ENCODE results near the gene HMBS. TPM values are rescaled to one million over a fixed set of nuclear protein-coding genes. Genes with fewer than 3 reads are reported as not detected.
"Not testable (repeated sequence)": the region's sequence is repeated elsewhere in the genome, so short reads cannot be mapped to it uniquely, and the experiment has no call there.

HMBS gene
- total RNA-seq, 1 experiment from 2014 or later = 14.3 TPM

GRCh38 chr11:119103161-119103664, 18.5 kb downstream of the HMBS start:
- not testable (repeated sequence) for H3K27me3 ChIP-seq, DNase-seq
- peak overlapping the region; percentile 90 for H3K4me3 ChIP-seq

DNA sequence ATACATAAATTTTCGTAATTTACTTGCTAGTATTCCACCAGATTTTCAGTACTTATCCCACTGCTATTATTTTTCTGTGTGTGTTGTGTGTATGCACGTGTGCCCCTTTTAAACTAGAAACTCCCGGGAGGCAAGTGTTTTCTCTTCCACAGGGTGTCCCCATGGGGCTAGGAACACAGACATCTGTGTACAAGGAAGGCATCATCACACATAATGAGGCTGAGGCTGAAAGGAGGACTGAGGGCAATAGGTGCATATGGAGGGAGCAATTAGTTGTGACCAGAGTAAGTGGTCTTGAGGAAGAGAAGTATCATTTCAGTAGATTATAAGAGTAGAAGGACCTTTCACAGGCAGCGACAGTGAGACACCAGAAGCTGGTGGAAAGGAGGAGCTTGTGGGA, 19.1 kb downstream of the HMBS start:
- Histone ChIP-seq H3K4me3 (no peak overlapping the region), H3K36me3 (no peaks in the 10 kb centered on the region), H3K27ac (no peak overlapping the region), H3K27me3 (no peaks in the 10 kb centered on the region), H3K4me1 (peaks cover 8% of the 10 kb centered on the region), H3K9me3 (replicated peaks) (no peaks in the 10 kb centered on the region)
- no peak for DNase-seq

More at GRCh38 chr11:119103161-119103664, 18.5 kb downstream of the HMBS start:
- not testable (repeated sequence) for H3K36me3 ChIP-seq; H3K4me1 ChIP-seq; H3K9me3 ChIP-seq (replicated peaks); H3K27ac ChIP-seq

DNA sequence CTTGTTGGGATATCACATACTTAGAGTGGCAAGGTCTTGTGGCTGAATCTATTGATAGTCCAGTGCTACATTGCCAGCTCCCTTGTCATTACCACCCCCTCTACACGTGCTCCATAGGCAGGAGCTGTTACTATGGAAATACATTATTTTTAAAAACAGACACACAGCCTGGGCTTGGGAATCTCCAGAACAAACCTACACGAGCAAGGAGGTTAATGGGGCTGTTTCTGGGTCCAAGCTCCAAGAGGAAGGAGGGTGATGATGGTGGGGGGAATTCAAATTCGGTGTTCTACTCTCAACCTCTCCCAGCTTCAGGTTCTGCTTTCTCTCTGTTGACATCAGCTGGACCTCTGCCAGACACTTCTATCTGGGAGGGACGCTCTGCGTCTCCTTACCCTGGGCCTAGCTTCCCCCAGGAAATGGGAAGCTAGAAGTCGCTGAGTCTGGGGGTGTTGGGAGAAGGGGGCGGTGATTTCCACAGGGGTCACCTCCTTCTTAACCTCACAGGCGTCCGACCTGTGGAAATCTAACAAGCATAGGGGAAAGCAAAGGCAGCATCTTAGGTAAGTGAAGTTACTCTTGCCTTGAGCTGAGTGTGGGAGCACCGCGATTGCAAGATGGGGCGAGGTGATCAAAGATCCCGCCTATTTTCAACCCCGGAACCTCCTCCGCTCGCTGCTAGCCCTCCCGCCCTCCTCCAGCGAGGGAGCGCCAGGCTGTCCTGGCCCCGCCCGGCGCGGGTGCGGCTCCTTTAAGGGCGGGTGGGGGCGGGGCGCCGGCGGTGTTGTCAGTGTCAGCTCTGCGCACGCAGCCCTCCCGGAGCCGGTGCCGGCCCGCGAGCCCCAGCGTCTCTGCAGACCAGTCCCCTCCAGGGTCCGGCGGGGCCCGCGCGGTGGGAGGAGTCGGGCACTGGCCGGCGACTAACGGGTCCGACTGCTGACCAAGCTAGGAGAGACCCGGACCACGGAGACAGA, 22.2 kb downstream of the HMBS start, which contains the start of gene C2CD2L:
Gene C2CD2L (plus strand): TSS at position 781 of the 974 bp plus-strand sequence. CDS start 398 bp downstream, outside the sequence.
- Histone ChIP-seq H3K4me1 (peaks cover 8% of the 10 kb centered on the region), H3K4me3 (peak within 1 kb of the TSS; percentile 91), H3K36me3 (no peaks in the 10 kb centered on the region), H3K27ac (peak within 1 kb of the TSS; percentile 58), H3K27me3 (no peaks in the 10 kb centered on the region), H3K9me3 (replicated peaks) (no peaks in the 10 kb centered on the region)
- peak; percentile 76 to 86 for DNase-seq

DNA sequence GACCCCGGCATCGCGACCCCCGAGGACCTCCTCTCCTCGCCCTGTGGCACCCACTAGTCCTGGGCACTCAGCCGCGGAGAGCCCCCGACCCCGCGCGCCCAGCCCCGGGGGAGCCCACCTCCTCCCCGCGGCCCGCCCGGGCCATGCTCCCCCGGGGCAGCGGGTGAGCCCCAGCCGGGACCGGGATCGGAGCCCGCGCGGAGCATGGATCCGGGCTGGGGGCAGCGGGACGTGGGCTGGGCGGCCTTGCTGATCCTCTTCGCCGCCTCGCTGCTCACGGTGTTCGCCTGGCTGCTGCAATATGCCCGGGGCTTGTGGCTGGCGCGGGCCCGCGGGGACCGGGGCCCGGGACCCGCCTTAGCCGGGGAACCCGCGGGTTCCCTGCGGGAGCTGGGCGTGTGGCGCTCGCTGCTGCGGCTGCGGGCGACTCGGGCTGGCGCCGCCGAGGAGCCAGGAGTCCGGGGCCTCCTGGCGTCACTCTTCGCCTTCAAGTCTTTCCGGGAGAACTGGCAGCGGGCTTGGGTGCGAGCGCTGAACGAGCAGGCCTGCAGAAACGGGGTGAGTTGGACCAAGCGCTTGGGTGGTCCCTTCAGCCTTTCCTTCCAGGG, 23.0 kb downstream of the HMBS start:
- no peaks in the 10 kb centered on the region for H3K9me3 ChIP-seq (replicated peaks)
- peaks cover 8% of the 10 kb centered on the region for H3K4me1 ChIP-seq
- no peaks in the 10 kb centered on the region for H3K27me3 ChIP-seq
- H3K27ac ChIP-seq = no peak overlapping the region
- no peaks in the 10 kb centered on the region for H3K36me3 ChIP-seq
- H3K4me3 ChIP-seq = peak overlapping the region; percentile 91
- DNase-seq = peak in 1 of 2 experiments; percentile 16

GRCh38 chr11:119108146-119108856, 23.6 kb downstream of the HMBS start:
- peak; percentile 66 to 70 for DNase-seq
- H3K27ac ChIP-seq = no peak overlapping the region
- H3K4me1 ChIP-seq = peaks cover 8% of the 10 kb centered on the region
- no peaks in the 10 kb centered on the region for H3K27me3 ChIP-seq
- H3K36me3 ChIP-seq = no peaks in the 10 kb centered on the region
- H3K9me3 ChIP-seq (replicated peaks) = no peaks in the 10 kb centered on the region
- peak overlapping the region; percentile 91 for H3K4me3 ChIP-seq

- Histone ChIP-seq H3K27me3 (no peaks in the 10 kb centered on the region), H3K4me1 (peaks cover 8% of the 10 kb centered on the region), H3K27ac (no peak overlapping the region), H3K9me3 (replicated peaks) (no peaks in the 10 kb centered on the region), H3K36me3 (no peaks in the 10 kb centered on the region), H3K4me3 (peak overlapping the region; percentile 91; the same call in 1 of the 2 replicates)
- no peak for DNase-seq
Observed at GRCh38 chr11:119108857-119109221, 24.2 kb downstream of the HMBS start.

DNA sequence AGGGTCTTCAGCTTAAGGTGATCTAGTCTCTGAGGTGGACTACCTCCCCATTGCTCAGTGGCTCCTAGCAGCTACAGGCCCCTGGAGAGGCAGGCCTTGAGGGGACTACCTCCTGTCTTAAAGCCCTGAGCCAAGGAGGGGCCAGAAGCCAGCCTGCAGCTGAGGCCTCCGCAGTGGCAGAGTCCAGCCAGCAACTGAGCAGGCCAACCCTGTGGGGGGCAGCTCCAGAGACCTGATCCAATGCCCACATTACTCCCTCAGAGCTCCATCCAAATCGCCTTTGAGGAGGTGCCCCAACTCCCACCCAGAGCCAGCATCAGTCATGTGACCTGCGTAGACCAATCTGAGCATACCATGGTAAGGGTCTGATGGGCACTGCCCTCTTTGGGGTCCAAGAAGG, 25.2 kb downstream of the HMBS start:
- Histone ChIP-seq H3K27me3 (no peaks in the 10 kb centered on the region), H3K36me3 (no peaks in the 10 kb centered on the region), H3K4me3 (no peak overlapping the region), H3K9me3 (replicated peaks) (no peaks in the 10 kb centered on the region), H3K4me1 (peaks cover 8% of the 10 kb centered on the region), H3K27ac (no peak overlapping the region)
- no peak for DNase-seq

DNA sequence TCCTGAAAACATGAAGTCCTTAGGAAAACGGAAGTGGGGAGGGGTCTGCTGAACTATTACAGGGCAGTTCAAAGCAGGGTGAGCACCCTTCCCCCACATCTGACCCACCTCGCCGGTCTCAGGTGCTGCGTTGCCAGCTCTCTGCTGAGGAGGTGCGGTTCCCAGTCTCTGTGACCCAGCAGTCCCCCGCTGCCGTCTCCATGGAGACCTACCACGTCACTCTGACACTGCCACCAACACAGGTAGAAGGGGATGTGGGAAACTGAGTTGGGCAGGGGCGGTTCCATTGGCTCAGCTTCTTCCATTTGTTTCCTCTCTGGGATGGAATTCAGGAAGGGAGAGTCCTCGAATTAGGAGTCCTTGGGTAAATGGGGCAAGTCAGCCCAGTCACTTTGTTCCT, 25.8 kb downstream of the HMBS start:
- no peaks in the 10 kb centered on the region for H3K27me3 ChIP-seq
- no peak for DNase-seq
- no peaks in the 10 kb centered on the region for H3K9me3 ChIP-seq (replicated peaks)
- H3K4me1 ChIP-seq = peaks cover 8% of the 10 kb centered on the region
- H3K36me3 ChIP-seq = no peaks in the 10 kb centered on the region
- no peak overlapping the region for H3K4me3 ChIP-seq
- no peak overlapping the region for H3K27ac ChIP-seq

- no peaks in the 10 kb centered on the region for H3K9me3 ChIP-seq (replicated peaks)
- H3K36me3 ChIP-seq = no peaks in the 10 kb centered on the region
- H3K27me3 ChIP-seq = no peaks in the 10 kb centered on the region
- H3K27ac ChIP-seq = no peak overlapping the region
- DNase-seq = no peak
- peaks cover 4% of the 10 kb centered on the region for H3K4me1 ChIP-seq
- no peak overlapping the region for H3K4me3 ChIP-seq
Observed at GRCh38 chr11:119111361-119111925, 26.8 kb downstream of the HMBS start.

DNA sequence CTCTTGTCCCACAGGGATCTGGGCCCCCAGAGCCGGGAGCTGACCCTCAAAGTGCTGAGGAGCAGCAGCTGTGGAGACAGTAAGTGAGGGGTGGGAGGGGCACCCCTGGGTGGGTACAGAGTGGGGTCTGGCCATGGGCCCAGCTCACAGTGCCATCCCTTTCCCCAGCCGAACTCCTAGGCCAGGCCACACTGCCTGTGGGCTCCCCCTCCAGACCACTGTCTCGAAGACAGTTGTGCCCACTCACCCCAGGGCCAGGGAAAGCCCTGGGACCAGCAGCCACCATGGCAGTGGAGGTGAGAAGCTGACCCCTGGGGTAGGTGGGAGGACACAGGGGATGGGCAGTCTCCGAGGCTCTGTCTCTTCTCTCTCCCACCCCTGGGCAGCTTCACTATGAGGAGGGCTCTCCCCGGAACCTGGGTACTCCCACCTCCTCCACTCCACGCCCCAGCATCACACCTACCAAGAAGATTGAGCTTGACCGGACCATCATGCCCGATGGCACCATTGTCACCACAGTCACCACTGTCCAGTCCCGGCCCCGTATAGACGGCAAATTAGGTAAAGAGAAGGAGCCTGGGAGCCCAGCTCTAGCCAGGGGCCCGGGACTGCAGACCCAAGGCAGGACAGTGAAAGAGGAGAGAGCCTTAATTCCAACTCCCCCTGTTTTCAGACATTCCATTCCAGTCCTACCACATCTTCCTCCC, 27.8 kb downstream of the HMBS start:
- no peak overlapping the region for H3K27ac ChIP-seq
- no peaks in the 10 kb centered on the region for H3K36me3 ChIP-seq
- no peaks in the 10 kb centered on the region for H3K9me3 ChIP-seq (replicated peaks)
- H3K27me3 ChIP-seq = no peaks in the 10 kb centered on the region
- DNase-seq = no peak
- no peaks in the 10 kb centered on the region; the same call in 1 of the 2 replicates for H3K4me1 ChIP-seq
- H3K4me3 ChIP-seq = no peak overlapping the region

DNA sequence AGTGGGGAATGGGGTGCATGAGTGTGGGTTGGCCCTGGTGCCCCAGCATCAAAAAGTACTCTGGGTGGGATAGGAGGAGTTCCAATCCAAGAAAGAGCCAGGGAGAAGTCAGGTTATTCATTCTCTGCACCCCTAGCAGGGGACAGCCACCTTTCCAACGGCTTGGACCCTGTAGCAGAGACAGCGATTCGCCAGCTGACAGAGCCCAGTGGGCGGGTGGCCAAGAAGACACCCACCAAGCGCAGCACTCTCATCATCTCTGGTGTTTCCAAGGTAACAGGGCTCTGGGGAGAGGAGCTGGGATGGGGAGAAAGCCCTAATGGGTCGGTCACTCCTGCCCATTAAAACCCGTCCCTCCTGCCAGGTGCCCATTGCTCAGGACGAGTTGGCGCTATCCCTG, 29.0 kb downstream of the HMBS start:
- Histone ChIP-seq H3K27ac (no peak overlapping the region), H3K9me3 (replicated peaks) (no peaks in the 10 kb centered on the region), H3K4me1 (no peaks in the 10 kb centered on the region; the same call in 1 of the 2 replicates), H3K4me3 (no peak overlapping the region), H3K27me3 (no peaks in the 10 kb centered on the region), H3K36me3 (no peaks in the 10 kb centered on the region)
- DNase-seq = no peak

GRCh38 chr11:119114351-119114750, 29.7 kb downstream of the HMBS start:
- no peak for DNase-seq
- H3K4me3 ChIP-seq = no peak overlapping the region
- H3K27ac ChIP-seq = no peak overlapping the region
- H3K9me3 ChIP-seq (replicated peaks) = no peaks in the 10 kb centered on the region
- no peaks in the 10 kb centered on the region for H3K27me3 ChIP-seq
- no peaks in the 10 kb centered on the region for H3K4me1 ChIP-seq
- no peaks in the 10 kb centered on the region for H3K36me3 ChIP-seq

DNA sequence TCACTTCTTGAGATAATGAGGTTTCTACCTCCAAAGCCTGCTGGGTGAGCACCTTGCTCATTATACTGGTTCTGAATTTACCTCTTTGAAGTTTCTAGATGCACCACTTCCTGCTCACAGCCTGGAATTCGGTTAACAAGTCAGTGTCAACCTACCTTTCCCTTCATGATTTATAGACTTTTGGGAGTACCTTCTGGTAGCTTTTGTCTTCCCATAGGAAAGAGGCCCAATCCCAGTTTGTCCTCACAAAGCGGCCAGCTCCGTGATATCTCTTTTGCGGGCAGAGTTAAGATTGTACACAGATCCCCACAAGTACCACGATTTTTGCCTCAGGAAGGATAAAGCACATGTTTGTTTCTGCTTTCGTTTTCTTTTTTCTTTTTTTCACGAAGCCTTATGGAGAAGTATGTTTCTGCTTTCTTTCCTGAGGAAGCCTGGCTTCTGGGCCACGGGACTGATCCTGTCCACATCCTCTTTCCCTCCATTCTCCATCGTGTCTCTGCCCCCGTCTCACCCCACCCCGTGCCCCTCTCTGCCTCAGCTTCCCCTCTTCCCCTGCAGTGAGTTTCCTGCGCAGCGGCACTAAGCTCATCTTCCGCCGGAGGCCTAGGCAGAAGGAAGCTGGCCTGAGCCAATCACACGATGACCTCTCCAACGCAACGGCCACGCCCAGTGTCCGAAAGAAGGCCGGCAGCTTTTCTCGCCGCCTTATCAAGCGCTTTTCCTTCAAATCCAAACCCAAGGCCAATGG, 31.0 kb downstream of the HMBS start:
- Histone ChIP-seq H3K9me3 (replicated peaks) (no peaks in the 10 kb centered on the region), H3K4me3 (no peak overlapping the region), H3K27ac (no peak overlapping the region), H3K36me3 (no peaks in the 10 kb centered on the region), H3K4me1 (peaks cover 6% of the 10 kb centered on the region), H3K27me3 (no peaks in the 10 kb centered on the region)
- DNase-seq = no peak

Data from SJCRH30 (cell line).